NCI-H2227 (cell line): ENCODE measurements around the gene NYAP1.
"Not testable (repeated sequence)": the region's sequence is repeated elsewhere in the genome, so short reads cannot be mapped to it uniquely, and the experiment has no call there.

ENCODE experiments used
- DNase-seq: peaks from one replicate; lab custom pipeline; 2025; ENCODE audit not compliant: unreplicated experiment; lab: John Stamatoyannopoulos, UW

The NYAP1 gene

GRCh38 chr7:100509231-100509630 is 25.5 kb downstream of the NYAP1 start:
- no peak for DNase-seq

DNA sequence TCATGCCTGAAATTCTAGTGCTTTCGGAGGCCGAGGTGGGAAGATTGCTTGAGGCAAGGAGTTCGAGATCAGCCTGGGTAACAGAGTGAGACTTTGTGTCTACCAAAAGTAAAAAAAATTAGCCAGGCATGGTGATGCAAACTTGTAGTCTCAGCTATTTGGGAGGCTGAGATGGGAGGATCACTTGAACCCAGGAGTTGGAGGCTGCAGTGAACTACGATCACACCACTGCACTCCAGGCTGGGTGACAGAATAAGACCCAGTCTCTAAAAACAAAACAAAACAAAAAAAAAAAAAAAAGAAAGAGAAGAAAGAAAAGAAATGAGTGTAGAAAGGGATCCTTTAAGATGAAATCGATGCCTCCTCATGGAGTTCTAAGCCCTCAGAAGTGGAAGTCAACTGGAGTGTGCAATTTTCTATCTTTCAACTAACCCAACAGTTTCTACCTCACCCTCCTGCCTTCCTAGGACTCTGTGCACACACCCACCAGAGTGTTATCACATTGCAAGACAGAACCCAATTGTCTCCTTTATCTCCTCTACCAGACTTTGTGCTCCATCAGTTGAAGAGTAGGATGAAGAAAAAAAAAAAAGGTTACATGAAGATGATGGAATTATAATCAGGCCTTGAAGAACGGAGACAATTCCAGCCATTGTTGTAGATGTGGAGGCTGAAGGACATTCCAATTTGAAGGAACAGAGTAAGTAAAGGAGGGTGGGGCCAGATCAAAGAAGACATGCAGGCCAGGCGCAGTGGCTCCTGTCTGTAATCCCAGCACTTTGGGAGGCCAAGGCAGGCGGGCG is 26.9 kb downstream of the NYAP1 start:
- DNase-seq, result no peak

GRCh38 chr7:100513212-100513810 is 29.6 kb downstream of the NYAP1 start:
- no peak for DNase-seq

- DNase-seq, result no peak
These were observed 31.4 kb downstream of the NYAP1 start for GRCh38 chr7:100515072-100515532.

GRCh38 chr7:100516135-100516812 is 32.5 kb downstream of the NYAP1 start:
- DNase-seq, result no peak

- no peak for DNase-seq
These were observed 33.6 kb downstream of the NYAP1 start for GRCh38 chr7:100517305-100517704.

DNA sequence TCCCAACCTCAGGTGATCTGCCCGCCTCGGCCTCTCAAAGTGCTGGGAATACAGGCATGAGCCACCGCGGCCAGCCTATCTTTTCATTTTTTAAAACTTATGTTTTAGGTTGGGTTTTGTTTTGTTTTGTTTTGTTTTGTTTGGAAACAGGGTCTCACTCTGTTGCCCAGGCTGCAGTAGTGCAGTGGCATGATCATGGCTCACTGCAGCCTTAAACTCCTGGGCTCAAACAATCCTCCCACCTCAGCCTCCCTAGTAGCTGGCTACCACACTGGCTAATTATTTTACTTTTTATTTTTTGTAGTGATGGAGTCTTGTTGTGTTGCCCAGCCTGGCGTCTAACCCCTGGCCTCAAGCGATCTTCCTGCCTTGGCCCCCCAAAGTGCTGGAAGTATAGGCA is 35.9 kb downstream of the NYAP1 start:
- no peak for DNase-seq

GRCh38 chr7:100520138-100520537 is 36.4 kb downstream of the NYAP1 start:
- DNase-seq, result no peak

- no peak for DNase-seq
These were observed 37.3 kb downstream of the NYAP1 start for GRCh38 chr7:100521076-100521475.

DNA sequence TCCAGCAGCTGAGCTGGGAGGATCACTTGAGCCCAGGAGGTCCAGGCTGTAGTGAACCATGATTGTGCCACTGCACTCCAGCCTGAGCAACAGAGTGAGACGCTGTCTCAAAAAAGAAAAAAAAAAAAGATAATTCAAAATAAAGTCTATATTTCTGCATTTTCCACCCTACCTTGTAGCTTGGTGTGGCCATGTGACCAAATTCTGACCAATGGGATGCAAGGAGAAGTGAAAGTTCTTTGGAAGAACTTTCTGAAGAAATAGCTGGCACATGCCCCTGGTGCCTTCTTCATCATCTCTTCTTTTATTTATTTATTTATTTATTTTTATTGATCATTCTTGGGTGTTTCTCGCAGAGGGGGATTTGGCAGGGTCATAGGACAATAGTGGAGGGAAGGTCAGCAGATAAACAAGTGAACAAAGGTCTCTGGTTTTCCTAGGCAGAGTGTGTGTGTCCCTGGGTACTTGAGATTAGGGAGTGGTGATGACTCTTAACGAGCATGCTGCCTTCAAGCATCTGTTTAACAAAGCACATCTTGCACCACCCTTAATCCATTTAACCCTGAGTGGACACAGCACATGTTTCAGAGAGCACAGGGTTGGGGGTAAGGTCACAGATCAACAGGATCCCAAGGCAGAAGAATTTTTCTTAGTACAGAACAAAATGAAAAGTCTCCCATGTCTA is 38.3 kb downstream of the NYAP1 start:
- not testable (repeated sequence) for DNase-seq

- DNase-seq, result not testable (repeated sequence)
These were observed 39.5 kb downstream of the NYAP1 start for GRCh38 chr7:100523192-100523591.

DNA sequence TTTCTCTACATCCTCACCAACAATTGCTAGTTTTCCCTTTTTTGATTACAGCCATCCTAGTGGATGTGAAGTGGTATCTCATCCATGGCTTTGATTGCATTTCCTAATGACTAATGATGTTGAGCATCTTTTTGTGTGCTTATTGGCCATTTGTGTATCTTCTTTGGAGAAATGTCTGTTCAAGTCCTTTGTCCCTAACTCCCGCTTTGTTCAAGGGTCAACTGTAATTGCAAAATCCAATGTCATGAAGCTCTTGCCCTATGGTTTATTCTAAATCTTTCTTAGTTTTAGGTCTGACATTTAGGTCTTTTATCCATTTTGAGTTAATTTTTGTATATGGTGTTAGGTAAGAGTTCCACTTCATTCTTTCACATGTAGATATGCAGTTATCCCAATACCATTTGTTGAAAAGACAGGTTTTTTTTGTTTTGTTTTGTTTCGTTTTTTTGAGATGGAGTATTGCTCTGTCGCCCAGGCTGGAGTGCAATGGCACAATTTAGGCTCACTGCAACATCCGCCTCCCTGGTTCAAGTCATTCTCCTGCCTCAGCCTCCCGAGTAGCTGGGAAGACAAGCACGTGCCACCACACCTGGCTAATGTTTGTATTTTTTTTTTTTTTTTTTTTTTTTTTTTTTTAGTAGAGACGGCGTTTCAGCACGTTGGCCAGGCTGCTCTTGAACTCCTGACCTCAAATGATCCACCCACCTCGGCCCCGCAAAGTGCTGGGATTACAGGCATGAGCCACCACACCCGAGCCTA is 44.6 kb downstream of the NYAP1 start:
- DNase-seq, result not testable (repeated sequence)

- no peak for DNase-seq
These were observed 48.7 kb downstream of the NYAP1 start for GRCh38 chr7:100532165-100533022.

DNA sequence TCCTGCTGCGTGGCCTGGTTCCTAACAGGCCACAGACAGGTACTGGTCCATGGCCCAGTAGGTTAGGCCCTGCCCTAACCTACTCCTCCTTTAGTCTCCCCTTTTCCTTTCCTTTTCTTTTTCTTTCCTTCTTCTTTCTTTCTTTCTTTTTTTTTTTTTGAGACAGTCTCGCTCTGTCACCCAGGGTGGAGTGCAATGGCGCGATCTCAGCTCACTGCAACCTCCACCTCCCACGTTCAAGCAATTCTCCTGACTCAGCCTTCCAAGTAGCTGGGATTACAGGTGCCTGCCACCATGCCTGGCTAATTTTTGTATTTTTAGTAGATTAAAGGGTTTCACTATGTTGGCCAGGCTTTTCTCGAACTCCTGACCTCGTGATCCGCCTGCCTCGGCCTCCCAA is 52.3 kb downstream of the NYAP1 start:
- DNase-seq, result not testable (repeated sequence)

DNA sequence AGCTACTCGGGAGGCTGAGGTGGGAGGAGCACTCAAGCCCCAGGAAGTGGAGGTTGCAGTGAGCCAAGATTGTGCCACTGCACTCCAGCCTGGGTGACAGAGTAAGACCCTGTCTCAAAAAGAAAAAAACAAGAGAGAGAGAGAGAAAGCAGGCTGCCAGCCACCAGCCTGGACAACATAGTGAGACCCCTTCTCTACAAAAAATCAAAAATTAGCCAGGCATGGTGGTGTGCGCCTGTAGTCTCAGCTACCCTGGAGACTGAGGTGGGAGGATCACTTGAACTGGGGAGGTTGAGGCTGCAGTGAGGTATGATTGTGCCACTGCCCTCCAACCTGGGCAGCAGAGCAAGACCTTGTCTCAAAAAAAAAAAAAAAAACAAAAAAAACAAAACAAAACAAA is 53.0 kb downstream of the NYAP1 start:
- DNase-seq, result not testable (repeated sequence)

- no peak for DNase-seq
These were observed 54.6 kb downstream of the NYAP1 start for GRCh38 chr7:100538348-100538653.

GRCh38 chr7:100538654-100539435 is 55.1 kb downstream of the NYAP1 start, which contains the start of gene AGFG2:
TSS of gene AGFG2 (plus strand) at chr7:100539203. CDS start at chr7:100539347, 144 bp downstream.
- peak; percentile 100 for DNase-seq

GRCh38 chr7:100539436-100540006 is 55.8 kb downstream of the NYAP1 start:
- no peak for DNase-seq
